OCI-LY1 (cell line): ENCODE data around the gene HERPUD2.

Experiments
- H2AFZ ChIP-seq: fragments of 200-600 bp; sonication (generic), shearing (Covaris generic); 2 replicates; pipeline ENCODE4 v1.6.0; 2014; ENCODE audit warnings: antibody characterized with exemption, mild to moderate bottlenecking, low read length
- H3F3A ChIP-seq: fragments of 200-600 bp; sonication (generic), shearing (Covaris generic); 2 replicates; pipeline ENCODE4 v1.6.0; 2014; ENCODE audit warnings: mild to moderate bottlenecking, antibody characterized with exemption, low read length, moderate library complexity; ENCODE audit not compliant: insufficient read depth
- H3K27ac ChIP-seq: fragments of 200-600 bp; sonication (generic); 2 replicates; pipeline ENCODE4 v1.5.1; 2014; ENCODE audit warnings: low read length, mixed run types, mild to moderate bottlenecking, low read depth; ENCODE audit not compliant: poor library complexity, severe bottlenecking
- H3K27me3 ChIP-seq: fragments of 200-600 bp; sonication (generic); 2 replicates; pipeline ENCODE4 v1.6.0; 2014; ENCODE audit warnings: antibody characterized with exemption, mild to moderate bottlenecking, low read length, moderate library complexity; ENCODE audit not compliant: insufficient read depth
- H3K36me3 ChIP-seq: fragments of 200-600 bp; sonication (generic); 2 replicates; pipeline ENCODE4 v1.6.1; 2014; ENCODE audit warnings: mild to moderate bottlenecking, antibody characterized with exemption, low read length, moderate library complexity, mixed read lengths; ENCODE audit not compliant: insufficient read depth
- H3K4me1 ChIP-seq: fragments of 200-600 bp; sonication (generic); 2 replicates; pipeline ENCODE4 v1.5.1; 2014; ENCODE audit warnings: mild to moderate bottlenecking, low read length, moderate library complexity; ENCODE audit not compliant: insufficient read depth, severe bottlenecking
- H3K4me2 ChIP-seq: fragments of 200-600 bp; sonication (generic), shearing (Covaris generic); 2 replicates; pipeline ENCODE4 v1.6.1; 2014; ENCODE audit warnings: low read length
- H3K4me3 ChIP-seq: fragments of 200-600 bp; sonication (generic); 2 replicates; pipeline ENCODE4 v1.5.1; 2014; ENCODE audit warnings: low read length, low read depth, mild to moderate bottlenecking, mixed read lengths; ENCODE audit not compliant: poor library complexity, severe bottlenecking
- H3K79me2 ChIP-seq: fragments of 200-600 bp; shearing (Covaris generic); 2 replicates; pipeline ENCODE4 v1.6.1; 2016; ENCODE audit warnings: mixed run types, low read length, mixed read lengths; ENCODE audit not compliant: insufficient read depth
- H3K9ac ChIP-seq: fragments of 200-600 bp; sonication (generic), shearing (Covaris generic); 2 replicates; pipeline ENCODE4 v1.6.1; 2014; ENCODE audit warnings: mild to moderate bottlenecking, low read length, mixed read lengths
- H3K9me2 ChIP-seq: fragments of 200-600 bp; sonication (generic), shearing (Covaris generic); 2 replicates; pipeline ENCODE4 v1.6.1; 2014; ENCODE audit warnings: low read depth, mild to moderate bottlenecking, low read length, mixed read lengths
- H3K9me3 ChIP-seq: fragments of 200-600 bp; shearing (Covaris generic); 2 replicates; pipeline ENCODE4 v1.6.1; 2014; ENCODE audit warnings: low read length, mixed read lengths
- H4K20me1 ChIP-seq: fragments of 200-600 bp; sonication (generic), shearing (Covaris generic); 2 replicates; pipeline ENCODE4 v1.6.0; 2016; ENCODE audit warnings: mild to moderate bottlenecking, low read length; ENCODE audit not compliant: insufficient read depth
- EZH2 ChIP-seq: fragments of 200-600 bp; sonication (generic), shearing (Covaris generic); IDR thresholded peaks from 2 replicates; pipeline ENCODE4 v1.8.0; 2017; ENCODE audit warnings: borderline replicate concordance, mixed run types, mild to moderate bottlenecking, antibody characterized with exemption, low read length, moderate library complexity, mixed read lengths
- TF ChIP-seq, protein P1 (sequence below): fragments of 200-600 bp; sonication (generic), shearing (Covaris generic); IDR thresholded peaks from 2 replicates; pipeline ENCODE4 v1.5.1; 2017; ENCODE audit warnings: mild to moderate bottlenecking, antibody characterized with exemption, low read length, moderate library complexity, mixed read lengths

HERPUD2 gene

GRCh38 chr7:35729061-35729783 is 34.3 kb upstream of the HERPUD2 start:
- Histone ChIP-seq H4K20me1 (no peaks in the 10 kb centered on the region), H3K9me2 (no peaks in the 10 kb centered on the region), H3K4me1 (peaks cover 70% of the 10 kb centered on the region), H3K4me3 (peak overlapping the region; percentile 9), H3F3A (peaks cover 8% of the 10 kb centered on the region; the same call in 1 of the 2 replicates), H2AFZ (no peak overlapping the region), H3K36me3 (no peaks in the 10 kb centered on the region), H3K27ac (peak overlapping the region; percentile 95), H3K27me3 (no peaks in the 10 kb centered on the region), H3K79me2 (no peaks in the 10 kb centered on the region), H3K9me3 (no peaks in the 10 kb centered on the region), H3K4me2 (peak overlapping the region; percentile 52), H3K9ac (peak overlapping the region; percentile 49)
- TF ChIP-seq, protein P1, sequence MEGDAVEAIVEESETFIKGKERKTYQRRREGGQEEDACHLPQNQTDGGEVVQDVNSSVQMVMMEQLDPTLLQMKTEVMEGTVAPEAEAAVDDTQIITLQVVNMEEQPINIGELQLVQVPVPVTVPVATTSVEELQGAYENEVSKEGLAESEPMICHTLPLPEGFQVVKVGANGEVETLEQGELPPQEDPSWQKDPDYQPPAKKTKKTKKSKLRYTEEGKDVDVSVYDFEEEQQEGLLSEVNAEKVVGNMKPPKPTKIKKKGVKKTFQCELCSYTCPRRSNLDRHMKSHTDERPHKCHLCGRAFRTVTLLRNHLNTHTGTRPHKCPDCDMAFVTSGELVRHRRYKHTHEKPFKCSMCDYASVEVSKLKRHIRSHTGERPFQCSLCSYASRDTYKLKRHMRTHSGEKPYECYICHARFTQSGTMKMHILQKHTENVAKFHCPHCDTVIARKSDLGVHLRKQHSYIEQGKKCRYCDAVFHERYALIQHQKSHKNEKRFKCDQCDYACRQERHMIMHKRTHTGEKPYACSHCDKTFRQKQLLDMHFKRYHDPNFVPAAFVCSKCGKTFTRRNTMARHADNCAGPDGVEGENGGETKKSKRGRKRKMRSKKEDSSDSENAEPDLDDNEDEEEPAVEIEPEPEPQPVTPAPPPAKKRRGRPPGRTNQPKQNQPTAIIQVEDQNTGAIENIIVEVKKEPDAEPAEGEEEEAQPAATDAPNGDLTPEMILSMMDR, result no peak
- TF ChIP-seq EZH2, result no peak

GRCh38 chr7:35728412-35729060 is 33.6 kb upstream of the HERPUD2 start:
- peak overlapping the region; percentile 95 for H3K27ac ChIP-seq
- peak overlapping the region; percentile 46 for H3K9ac ChIP-seq

GRCh38 chr7:35727571-35727970 is 32.6 kb upstream of the HERPUD2 start:
- H3F3A ChIP-seq, result peaks cover 8% of the 10 kb centered on the region; the same call in 1 of the 2 replicates
- H3K27me3 ChIP-seq, result no peaks in the 10 kb centered on the region
- no peaks in the 10 kb centered on the region for H3K9me2 ChIP-seq
- TF ChIP-seq EZH2, result no peak
- TF ChIP-seq, protein P1, result no peak
- no peak overlapping the region for H2AFZ ChIP-seq
- no peaks in the 10 kb centered on the region for H3K36me3 ChIP-seq
- no peak overlapping the region for H3K9ac ChIP-seq
- H4K20me1 ChIP-seq, result no peaks in the 10 kb centered on the region
- H3K4me1 ChIP-seq, result peaks cover 70% of the 10 kb centered on the region
- H3K79me2 ChIP-seq, result no peaks in the 10 kb centered on the region
- H3K4me2 ChIP-seq, result no peak overlapping the region
- H3K9me3 ChIP-seq, result no peaks in the 10 kb centered on the region
- H3K27ac ChIP-seq, result peak overlapping the region; percentile 95
- H3K4me3 ChIP-seq, result no peak overlapping the region

More at GRCh38 chr7:35728412-35729060, 33.6 kb upstream of the HERPUD2 start:
- Histone ChIP-seq H2AFZ (0 out of 2 replicates have a peak overlapping the region, but pooled peaks have one; percentile 0), H3K4me1 (peaks cover 70% of the 10 kb centered on the region), H3K9me3 (no peaks in the 10 kb centered on the region), H3K4me3 (peak overlapping the region; percentile 9), H3K36me3 (no peaks in the 10 kb centered on the region), H3K4me2 (peak overlapping the region; percentile 52), H3K27me3 (no peaks in the 10 kb centered on the region), H3F3A (peaks cover 8% of the 10 kb centered on the region; the same call in 1 of the 2 replicates), H4K20me1 (no peaks in the 10 kb centered on the region), H3K9me2 (no peaks in the 10 kb centered on the region), H3K79me2 (no peaks in the 10 kb centered on the region)
- no peak for TF ChIP-seq EZH2
- TF ChIP-seq, protein P1, result no peak
